Measurements from ENCODE around the gene TMEM163. TPM values are rescaled to one million over a fixed set of nuclear protein-coding genes. Genes with fewer than 3 reads are reported as not detected.

The TMEM163 gene
- total RNA-seq, 4 donors from 2014 or later = 0.34 to 1.2 TPM; not detected in 2

DNA sequence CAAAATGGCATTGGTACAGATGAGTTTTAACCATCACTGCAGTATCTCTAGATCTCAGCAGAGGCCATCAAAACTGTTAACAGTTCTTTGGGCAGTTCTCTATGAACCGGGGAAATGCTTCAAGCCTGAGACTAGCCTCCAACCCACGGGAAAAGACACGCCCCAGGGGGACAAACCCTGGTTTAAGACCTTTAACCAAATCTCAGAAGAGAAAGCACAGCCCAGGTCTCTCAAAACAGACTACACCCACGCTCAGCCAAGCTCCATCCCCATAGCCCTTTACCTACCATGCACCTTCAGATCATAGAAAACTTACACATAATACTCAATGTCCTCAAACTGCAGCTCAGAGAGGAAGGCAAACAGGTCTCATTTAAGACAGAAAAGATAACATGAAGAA, 78.3 kb downstream of the TMEM163 start:
- Histone ChIP-seq H3K4me1 (no peaks in the 10 kb centered on the region), H3K36me3 (no peaks in the 10 kb centered on the region), H3K27me3 (no peaks in the 10 kb centered on the region), H3K27ac (no peak overlapping the region), H3K9me3 (no peaks in the 10 kb centered on the region), H3K4me3 (no peak overlapping the region)
- intact Hi-C loops (cut with DNase I; ENCODE audit: low total_unique reads) = no loop called here
- DNase-seq = no peak
- no peak for TF ChIP-seq POLR2A (IDR thresholded peaks at IDR 0.05)
- TF ChIP-seq, protein P1, sequence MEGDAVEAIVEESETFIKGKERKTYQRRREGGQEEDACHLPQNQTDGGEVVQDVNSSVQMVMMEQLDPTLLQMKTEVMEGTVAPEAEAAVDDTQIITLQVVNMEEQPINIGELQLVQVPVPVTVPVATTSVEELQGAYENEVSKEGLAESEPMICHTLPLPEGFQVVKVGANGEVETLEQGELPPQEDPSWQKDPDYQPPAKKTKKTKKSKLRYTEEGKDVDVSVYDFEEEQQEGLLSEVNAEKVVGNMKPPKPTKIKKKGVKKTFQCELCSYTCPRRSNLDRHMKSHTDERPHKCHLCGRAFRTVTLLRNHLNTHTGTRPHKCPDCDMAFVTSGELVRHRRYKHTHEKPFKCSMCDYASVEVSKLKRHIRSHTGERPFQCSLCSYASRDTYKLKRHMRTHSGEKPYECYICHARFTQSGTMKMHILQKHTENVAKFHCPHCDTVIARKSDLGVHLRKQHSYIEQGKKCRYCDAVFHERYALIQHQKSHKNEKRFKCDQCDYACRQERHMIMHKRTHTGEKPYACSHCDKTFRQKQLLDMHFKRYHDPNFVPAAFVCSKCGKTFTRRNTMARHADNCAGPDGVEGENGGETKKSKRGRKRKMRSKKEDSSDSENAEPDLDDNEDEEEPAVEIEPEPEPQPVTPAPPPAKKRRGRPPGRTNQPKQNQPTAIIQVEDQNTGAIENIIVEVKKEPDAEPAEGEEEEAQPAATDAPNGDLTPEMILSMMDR (IDR thresholded peaks at IDR 0.05) = no peak

DNA sequence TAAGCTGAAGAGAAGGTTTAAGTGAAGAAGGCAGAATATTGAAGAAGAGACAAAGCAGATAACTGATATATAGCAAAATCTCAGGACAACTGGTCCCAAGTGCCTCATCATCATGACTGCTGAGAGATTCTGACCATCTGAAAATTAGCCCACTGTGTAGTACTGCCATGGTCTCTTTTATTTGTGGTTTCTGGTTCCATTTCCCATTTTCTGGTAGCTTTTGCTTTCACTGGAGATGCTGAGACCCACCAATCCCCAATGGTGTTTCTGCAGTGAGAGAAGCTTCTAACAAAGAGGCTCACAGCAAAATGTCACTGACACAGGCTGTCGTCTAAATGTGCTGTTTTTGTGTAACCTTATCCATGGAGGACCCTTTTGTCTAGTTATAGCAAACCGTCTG, 79.5 kb downstream of the TMEM163 start:
- Histone ChIP-seq H3K4me3 (no peak overlapping the region), H3K9me3 (no peaks in the 10 kb centered on the region), H3K36me3 (no peaks in the 10 kb centered on the region), H3K4me1 (no peaks in the 10 kb centered on the region), H3K27ac (no peak overlapping the region), H3K27me3 (no peaks in the 10 kb centered on the region)
- no peak for DNase-seq
- TF ChIP-seq, protein P1 (IDR thresholded peaks at IDR 0.05) = no peak
- TF ChIP-seq POLR2A (IDR thresholded peaks at IDR 0.05) = no peak
- intact Hi-C loops (cut with DNase I; ENCODE audit: low total_unique reads) = no loop called here

DNA sequence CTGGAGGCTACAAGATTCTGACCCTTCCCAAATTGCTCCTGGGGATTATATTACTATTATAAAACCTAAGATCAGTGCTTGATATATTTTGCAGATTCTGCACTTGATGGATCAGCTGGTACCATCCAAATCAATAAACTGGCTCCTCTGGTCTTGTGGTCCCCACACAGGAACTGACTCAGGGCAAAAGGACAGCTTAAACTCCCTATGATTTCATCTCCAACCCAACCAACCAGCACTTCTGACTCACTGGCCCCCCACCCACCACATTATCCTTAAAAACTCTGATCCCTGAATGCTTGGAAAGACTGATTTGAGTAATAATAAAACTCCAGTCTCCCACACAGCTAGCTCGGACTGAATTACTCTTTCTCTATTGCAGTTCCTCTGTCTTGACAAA, 82.1 kb downstream of the TMEM163 start:
- Histone ChIP-seq H3K36me3 (no peaks in the 10 kb centered on the region), H3K27me3 (no peaks in the 10 kb centered on the region), H3K4me3 (no peak overlapping the region), H3K27ac (no peak overlapping the region), H3K4me1 (no peaks in the 10 kb centered on the region), H3K9me3 (no peaks in the 10 kb centered on the region)
- DNase-seq = no peak
- intact Hi-C loops (cut with DNase I; ENCODE audit: low total_unique reads) = no loop called here
- TF ChIP-seq POLR2A (IDR thresholded peaks at IDR 0.05) = no peak
- TF ChIP-seq, protein P1 (IDR thresholded peaks at IDR 0.05) = no peak

DNA sequence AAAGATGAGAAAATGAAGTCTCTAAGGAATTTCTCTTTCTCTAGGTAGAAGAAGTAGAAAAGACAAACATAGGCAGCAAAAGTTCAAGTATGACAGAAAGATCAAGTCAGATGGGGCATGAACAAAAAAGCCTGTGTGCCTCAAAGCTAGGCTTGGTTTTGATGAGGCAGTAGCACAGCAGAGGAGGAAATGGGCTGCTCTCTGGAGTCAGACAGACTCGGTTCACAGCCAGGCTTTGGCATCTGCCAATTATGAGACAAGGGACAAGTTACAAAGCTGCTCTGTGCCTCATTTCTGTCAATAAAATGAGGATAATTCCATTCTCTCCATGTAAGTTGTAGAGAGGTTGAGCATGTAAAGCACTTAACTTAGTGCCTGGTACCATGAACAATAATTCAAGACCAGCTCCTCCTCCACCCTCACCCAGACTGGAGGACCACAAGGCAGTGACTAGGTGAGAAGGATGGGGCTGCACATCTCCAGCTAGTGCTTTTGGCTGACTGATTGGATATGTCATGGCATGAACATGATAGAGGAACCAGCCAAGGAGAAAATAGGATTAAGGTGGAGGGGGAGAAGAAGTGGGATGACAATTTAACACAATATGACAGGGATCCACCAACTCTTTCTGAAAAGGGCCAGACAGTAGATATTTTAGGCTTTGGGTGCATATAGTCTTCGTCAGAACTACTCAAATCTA, 84.6 kb downstream of the TMEM163 start:
- intact Hi-C loops (cut with DNase I; ENCODE audit: low total_unique reads) = no loop called here
- Histone ChIP-seq H3K27ac (no peak overlapping the region), H3K4me3 (no peak overlapping the region), H3K36me3 (no peaks in the 10 kb centered on the region), H3K27me3 (no peaks in the 10 kb centered on the region), H3K4me1 (no peaks in the 10 kb centered on the region), H3K9me3 (no peaks in the 10 kb centered on the region)
- no peak for DNase-seq
- TF ChIP-seq POLR2A (IDR thresholded peaks at IDR 0.05) = no peak
- TF ChIP-seq, protein P1 (IDR thresholded peaks at IDR 0.05) = no peak

DNA sequence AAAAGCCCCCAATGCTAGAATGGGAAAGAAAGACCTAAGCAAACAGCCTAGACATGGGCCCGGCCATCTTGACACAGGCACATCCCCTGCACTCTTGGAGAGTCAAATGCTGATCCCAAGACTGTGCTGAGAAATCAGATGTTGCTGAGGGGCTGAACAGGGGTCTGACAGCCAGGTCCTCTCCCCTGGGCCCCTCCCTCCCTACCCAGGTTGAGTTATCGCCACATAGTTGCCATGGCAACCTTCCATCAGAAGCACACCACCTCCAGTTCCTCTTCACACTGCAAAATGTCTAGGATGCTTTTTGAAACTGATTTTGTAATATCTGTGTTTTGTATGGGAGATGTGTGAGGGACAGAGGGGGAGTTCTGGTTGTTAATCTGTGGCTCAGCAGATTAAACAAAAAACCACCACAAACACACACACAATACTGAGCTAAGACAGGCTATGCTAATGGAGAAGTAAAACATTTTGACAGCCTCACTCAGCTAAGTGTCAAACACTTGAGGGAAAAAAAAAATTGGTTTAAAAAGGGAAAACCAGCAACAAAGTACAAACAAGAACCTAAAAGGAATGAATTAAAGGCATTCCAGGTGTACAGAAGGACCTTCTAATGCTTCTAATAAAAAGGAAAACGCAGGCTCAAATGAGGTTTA, 88.2 kb downstream of the TMEM163 start:
- intact Hi-C loops (cut with DNase I; ENCODE audit: low total_unique reads) = no loop called here
- H3K9me3 ChIP-seq = no peaks in the 10 kb centered on the region
- no peak for TF ChIP-seq POLR2A (IDR thresholded peaks at IDR 0.05)
- TF ChIP-seq, protein P1 (IDR thresholded peaks at IDR 0.05) = no peak
- no peaks in the 10 kb centered on the region for H3K27me3 ChIP-seq
- H3K27ac ChIP-seq = no peak overlapping the region
- no peak for DNase-seq
- no peak overlapping the region for H3K4me3 ChIP-seq
- H3K36me3 ChIP-seq = no peaks in the 10 kb centered on the region
- H3K4me1 ChIP-seq = no peaks in the 10 kb centered on the region

All from uterus (tissue), 4 donors.